Osteocyte (in vitro differentiated cells): ENCODE results near the gene KCNMB1. TPM values are rescaled to one million over a fixed set of nuclear protein-coding genes. Genes with fewer than 3 reads are reported as not detected.

Experiments
- DNase-seq: peaks from one replicate; pipeline ENCODE4 v3.0.0; 2021; ENCODE audit warnings: mixed read lengths; ENCODE audit not compliant: unreplicated experiment; ENCODE audit errors: extremely low spot score
- H3K27ac Mint-ChIP-seq: one replicate; pipeline ENCODE4 v1.8.0; 2021; ENCODE audit warnings: mild to moderate bottlenecking, mixed read lengths; ENCODE audit not compliant: unreplicated experiment
- H3K27me3 Mint-ChIP-seq: one replicate; pipeline ENCODE4 v1.8.0; 2021; ENCODE audit warnings: mixed read lengths; ENCODE audit not compliant: unreplicated experiment
- H3K36me3 Mint-ChIP-seq: one replicate; pipeline ENCODE4 v1.8.0; 2021; ENCODE audit warnings: mixed read lengths; ENCODE audit not compliant: unreplicated experiment
- H3K4me1 Mint-ChIP-seq: one replicate; pipeline ENCODE4 v1.8.0; 2021; ENCODE audit warnings: mixed read lengths; ENCODE audit not compliant: unreplicated experiment
- H3K4me3 Mint-ChIP-seq: one replicate; pipeline ENCODE4 v1.8.0; 2021; ENCODE audit warnings: mild to moderate bottlenecking, moderate library complexity, mixed read lengths; ENCODE audit not compliant: unreplicated experiment
- H3K9me3 Mint-ChIP-seq: one replicate; pipeline ENCODE4 v1.8.0; 2021; ENCODE audit warnings: mixed read lengths; ENCODE audit not compliant: unreplicated experiment
- CTCF ChIP-seq: fragments of 200-600 bp; sonication (generic); IDR thresholded peaks from 2 replicates; pipeline ENCODE4 v1.5.0; 2021; ENCODE audit warnings: antibody characterized with exemption, mild to moderate bottlenecking, moderate library complexity
- total RNA-seq: library from RNA; stranded (reverse); gene quantifications from 2 replicates; pipeline ENCODE4 v1.2.1, GENCODE V29; 2021

Gene KCNMB1
- total RNA-seq, 1 donor from 2014 or later: 3.5 TPM

- Mint-ChIP-seq H3K9me3 (no peaks in the 10 kb centered on the region), H3K4me3 (no peak overlapping the region), H3K4me1 (peaks cover 21% of the 10 kb centered on the region), H3K27me3 (peaks cover 61% of the 10 kb centered on the region), H3K27ac (no peak overlapping the region), H3K36me3 (no peaks in the 10 kb centered on the region)
- no peak for DNase-seq
- TF ChIP-seq CTCF: no peak
These were observed 35.5 kb upstream of the KCNMB1 start for GRCh38 chr5:170424629-170425028.

- Mint-ChIP-seq H3K4me1 (peaks cover 21% of the 10 kb centered on the region), H3K36me3 (no peaks in the 10 kb centered on the region), H3K27me3 (peaks cover 62% of the 10 kb centered on the region), H3K9me3 (no peaks in the 10 kb centered on the region), H3K27ac (no peak overlapping the region), H3K4me3 (no peak overlapping the region)
- no peak for TF ChIP-seq CTCF
- no peak for DNase-seq
These were observed 34.5 kb upstream of the KCNMB1 start for GRCh38 chr5:170423692-170424091.

- DNase-seq: no peak
- H3K4me3 Mint-ChIP-seq: no peak overlapping the region
- H3K4me1 Mint-ChIP-seq: peaks cover 15% of the 10 kb centered on the region
- H3K36me3 Mint-ChIP-seq: no peaks in the 10 kb centered on the region
- H3K9me3 Mint-ChIP-seq: no peaks in the 10 kb centered on the region
- no peak overlapping the region for H3K27ac Mint-ChIP-seq
- peaks cover 70% of the 10 kb centered on the region for H3K27me3 Mint-ChIP-seq
- no peak for TF ChIP-seq CTCF
These were observed 32.7 kb upstream of the KCNMB1 start for GRCh38 chr5:170421826-170422225.

- H3K27me3 Mint-ChIP-seq: peaks cover 74% of the 10 kb centered on the region
- no peak overlapping the region for H3K27ac Mint-ChIP-seq
- peaks cover 12% of the 10 kb centered on the region for H3K4me1 Mint-ChIP-seq
- no peaks in the 10 kb centered on the region for H3K9me3 Mint-ChIP-seq
- H3K36me3 Mint-ChIP-seq: no peaks in the 10 kb centered on the region
- H3K4me3 Mint-ChIP-seq: no peak overlapping the region
- TF ChIP-seq CTCF: peak; percentile 85
- DNase-seq: no peak
These were observed 31.7 kb upstream of the KCNMB1 start for GRCh38 chr5:170420806-170421412.

- peaks cover 12% of the 10 kb centered on the region for H3K4me1 Mint-ChIP-seq
- H3K36me3 Mint-ChIP-seq: no peaks in the 10 kb centered on the region
- H3K27me3 Mint-ChIP-seq: peaks cover 73% of the 10 kb centered on the region
- no peak for DNase-seq
- no peak overlapping the region for H3K27ac Mint-ChIP-seq
- TF ChIP-seq CTCF: no peak
- H3K9me3 Mint-ChIP-seq: no peaks in the 10 kb centered on the region
- H3K4me3 Mint-ChIP-seq: no peak overlapping the region
These were observed 30.5 kb upstream of the KCNMB1 start for GRCh38 chr5:170419643-170420042.
